ENCODE measurements around the gene FAM131B.

Gene FAM131B

DNA sequence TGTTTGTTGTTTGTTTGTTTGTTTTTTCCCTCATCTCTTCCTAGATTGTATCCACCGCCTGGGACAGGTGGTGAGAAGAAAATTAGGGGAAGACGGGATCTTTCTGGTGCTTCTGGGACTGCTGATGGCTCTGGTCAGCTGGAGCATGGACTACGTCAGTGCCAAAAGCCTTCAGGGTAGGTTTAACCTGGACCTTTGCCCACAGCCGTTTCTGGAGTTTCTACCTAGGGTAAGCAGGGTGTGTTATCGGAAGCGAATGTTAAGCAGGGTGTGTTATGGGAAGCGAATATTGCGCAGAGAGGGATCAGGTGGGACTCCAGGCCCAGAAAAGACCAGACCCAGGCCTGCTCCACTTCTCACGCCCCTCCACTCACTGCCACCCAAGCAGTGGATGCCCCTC is 41.9 kb downstream of the FAM131B start:
- no peak for DNase-seq

DNA sequence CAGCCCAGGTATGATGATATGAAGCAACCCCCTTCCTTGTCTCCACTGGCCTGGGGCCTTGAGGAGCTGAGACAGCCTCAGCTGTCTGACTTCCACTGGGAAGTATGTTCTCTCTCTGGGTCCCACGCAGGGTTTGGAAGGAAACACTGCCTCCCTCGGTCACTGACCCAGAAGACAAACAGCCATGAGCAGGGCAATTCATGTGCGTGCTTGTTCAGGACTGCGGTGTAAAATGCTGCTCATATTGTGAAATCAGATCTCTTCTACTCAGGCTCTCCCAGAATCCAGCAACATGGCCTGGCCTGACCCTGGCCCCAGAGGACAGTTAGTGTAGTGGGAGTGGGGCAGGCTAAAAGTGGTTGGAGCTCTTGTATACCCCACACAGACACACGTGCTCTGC is 43.9 kb downstream of the FAM131B start:
- DNase-seq: no peak

DNA sequence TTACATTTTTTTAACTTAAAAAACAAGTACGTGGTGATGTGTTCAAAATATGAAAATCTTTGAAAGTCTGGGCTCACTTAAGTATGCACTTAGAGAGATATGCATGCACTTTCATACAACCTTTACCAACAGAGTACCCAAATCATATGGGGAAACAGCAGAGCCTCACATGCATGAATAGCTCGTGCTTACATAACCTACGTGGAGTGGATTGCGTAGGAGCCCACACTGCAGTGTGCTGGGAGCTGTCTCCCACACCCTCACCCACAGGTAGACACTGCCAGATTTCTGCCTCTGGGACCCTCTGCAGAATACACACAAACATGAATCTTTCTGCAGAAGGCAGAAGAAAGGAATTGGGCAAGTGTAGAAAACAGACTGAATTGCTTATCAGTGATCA is 46.0 kb downstream of the FAM131B start:
- DNase-seq: no peak

DNA sequence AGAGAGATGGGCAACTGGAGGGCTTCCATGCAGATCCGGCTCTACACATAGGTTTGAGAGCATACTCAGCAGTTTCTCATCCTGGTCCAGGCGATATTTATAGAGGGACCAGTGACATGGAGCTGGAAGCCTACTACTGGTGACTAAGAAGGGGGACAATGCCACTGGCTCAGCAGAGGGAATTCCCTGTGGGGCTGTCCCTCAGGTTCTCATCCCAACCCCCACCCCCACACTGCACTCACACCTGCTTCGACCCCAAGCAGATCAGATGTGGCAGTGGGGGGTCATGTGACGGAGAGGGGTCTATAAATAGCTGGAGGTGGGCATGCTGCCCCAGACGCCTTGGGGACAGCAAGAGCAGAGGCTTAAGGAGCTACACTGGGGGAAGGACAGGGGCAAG is 46.7 kb downstream of the FAM131B start, which contains the start of gene CLCN1:
CLCN1 (plus strand) TSS at position 336 of the 400 bp plus-strand sequence. CDS start 102 bp downstream, outside the sequence.
- no peak for DNase-seq

DNA sequence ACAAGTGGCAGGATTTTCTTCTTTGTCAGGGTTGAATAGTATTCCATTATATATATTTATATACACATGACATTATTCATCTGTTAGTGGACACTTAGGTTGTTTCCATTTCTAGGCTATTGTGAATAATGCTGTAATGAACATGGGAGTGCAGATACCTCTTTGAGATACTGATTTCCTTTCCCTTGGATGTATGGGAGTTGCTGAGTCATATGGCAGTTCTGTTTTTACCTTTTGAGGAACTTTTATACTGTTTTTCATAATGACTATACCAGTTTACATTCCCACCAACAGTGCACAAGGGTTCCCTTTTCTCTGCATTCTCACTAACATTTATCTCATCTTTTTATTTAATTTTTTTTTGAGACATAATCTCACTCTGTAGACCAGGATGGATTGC is 48.4 kb downstream of the FAM131B start:
- no peak for DNase-seq

DNA sequence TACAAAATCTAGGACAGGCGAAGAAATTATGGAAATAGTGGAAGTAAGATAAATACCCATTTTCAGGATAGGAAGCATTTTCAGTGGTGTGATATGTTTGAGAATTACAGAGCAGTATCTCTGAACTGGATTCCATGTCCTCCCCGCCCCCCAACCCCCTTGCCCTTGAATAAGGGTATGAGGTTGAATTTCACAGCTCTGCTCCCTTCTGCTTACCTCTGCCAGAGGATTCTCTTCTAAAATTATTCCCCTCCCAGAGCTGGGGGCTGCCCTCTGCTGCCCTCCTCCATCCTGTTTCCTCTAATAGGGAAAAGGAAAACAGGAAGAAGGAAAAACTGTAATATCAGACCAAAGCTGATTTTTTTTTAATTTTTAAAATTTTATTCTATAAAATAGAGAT is 53.9 kb downstream of the FAM131B start:
- no peak for DNase-seq

DNA sequence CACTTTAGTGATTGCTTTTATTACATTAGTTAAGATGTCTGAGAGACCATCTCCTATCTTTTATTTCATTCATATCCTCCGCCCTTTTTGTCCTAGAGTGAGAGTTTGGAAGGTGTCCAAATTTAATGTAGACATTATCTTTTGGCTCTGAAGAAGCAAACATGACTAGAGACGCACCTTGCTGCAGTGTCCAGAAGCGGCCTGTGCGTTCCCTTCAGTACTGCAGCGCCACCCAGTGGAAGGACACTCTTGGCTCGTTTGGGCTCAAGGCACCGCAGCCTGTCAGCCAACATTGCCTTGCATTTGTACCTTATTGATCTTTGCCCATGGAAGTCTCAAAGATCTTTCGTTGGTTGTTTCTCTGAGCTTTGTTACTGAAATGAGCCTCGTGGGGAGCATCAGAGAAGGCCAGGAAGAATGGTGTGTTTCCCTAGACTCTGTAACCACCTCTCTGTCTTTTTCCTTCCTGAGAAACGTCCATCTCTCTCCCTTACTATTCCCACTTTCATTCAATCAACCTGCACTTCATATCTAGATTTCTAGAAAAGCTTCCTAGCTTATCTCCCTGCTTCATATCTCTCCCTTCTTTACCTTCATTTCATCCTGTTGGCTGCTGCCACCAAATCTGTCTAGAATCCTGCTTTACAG is 57.0 kb downstream of the FAM131B start:
- DNase-seq: no peak

DNA sequence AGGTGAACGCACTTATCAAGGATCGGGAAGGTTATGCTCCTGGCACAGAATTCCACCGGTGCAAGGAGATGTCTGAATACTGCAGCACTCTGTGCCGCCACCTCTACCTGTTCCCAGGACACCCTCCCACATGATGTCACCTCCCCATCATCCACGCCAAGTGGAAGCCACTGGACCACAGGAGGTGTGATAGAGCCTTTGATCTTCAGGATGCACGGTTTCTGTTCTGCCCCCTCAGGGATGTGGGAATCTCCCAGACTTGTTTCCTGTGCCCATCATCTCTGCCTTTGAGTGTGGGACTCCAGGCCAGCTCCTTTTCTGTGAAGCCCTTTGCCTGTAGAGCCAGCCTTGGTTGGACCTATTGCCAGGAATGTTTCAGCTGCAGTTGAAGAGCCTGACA is 57.6 kb downstream of the FAM131B start:
- no peak for DNase-seq

DNA sequence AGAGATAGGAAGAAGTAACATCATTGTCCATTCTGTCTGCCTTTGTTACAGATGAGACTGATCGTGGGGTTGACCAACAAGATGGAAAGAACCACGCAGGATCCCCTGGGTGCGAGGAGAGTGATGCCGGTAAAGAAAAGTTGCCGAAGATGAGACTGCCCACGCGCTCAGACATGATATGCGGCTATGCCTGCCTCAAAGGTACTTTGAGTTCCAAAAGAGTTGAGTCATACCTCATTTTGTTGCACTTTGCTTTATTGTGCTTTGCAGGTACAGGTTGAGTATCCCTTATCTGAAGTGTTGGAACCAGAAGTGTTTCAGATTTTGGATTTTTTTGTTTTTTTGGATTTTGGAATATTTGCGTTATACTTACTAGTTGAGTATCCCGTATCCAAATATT is 58.8 kb downstream of the FAM131B start:
- no peak for DNase-seq
